ENCODE measurements around the gene FYCO1.

Gene FYCO1

GRCh38 chr3:45896956-45897355, 98.7 kb downstream of the FYCO1 start:
- ChIA-PET CTCF (no interaction called here), POLR2A (interaction anchor here (0.6 kb wide), 1 partner anchor 902 kb away, joined by 3 read pairs; no protein-coding TSS in a partner anchor)
- DNase-seq (ENCODE audit: extremely low spot score), result no peak
- TF ChIP-seq SP1 (IDR thresholded peaks at IDR 0.05), result no peak
- no peak for TF ChIP-seq CTBP1 (IDR thresholded peaks at IDR 0.05; ENCODE audit: borderline replicate concordance)
- no peak for TF ChIP-seq BHLHE40 (IDR thresholded peaks at IDR 0.05; ENCODE audit: borderline replicate concordance)
- no peak for TF ChIP-seq TARDBP (IDR thresholded peaks at IDR 0.05)
- no peak for TF ChIP-seq ARNT (IDR thresholded peaks at IDR 0.05)
- TF ChIP-seq ELF4 (IDR thresholded peaks at IDR 0.05), result no peak
- no peak for TF ChIP-seq L3MBTL2 (conservative IDR thresholded peaks at IDR 0.05)
- TF ChIP-seq PKNOX1 (IDR thresholded peaks at IDR 0.05), result no peak
- no peak for TF ChIP-seq HDGF (IDR thresholded peaks at IDR 0.05; ENCODE audit: borderline replicate concordance)
- TF ChIP-seq FOXA1 (IDR thresholded peaks at IDR 0.05), result no peak
- no peak for TF ChIP-seq FOXM1 (IDR thresholded peaks at IDR 0.05; ENCODE audit: borderline replicate concordance)
- TF ChIP-seq FOXK2 (IDR thresholded peaks at IDR 0.05), result no peak
- no peak for TF ChIP-seq SUZ12 (IDR thresholded peaks at IDR 0.05)
- TF ChIP-seq NFRKB (IDR thresholded peaks at IDR 0.05), result no peak
- TF ChIP-seq LEF1 (IDR thresholded peaks at IDR 0.05; ENCODE audit: borderline replicate concordance), result no peak
- TF ChIP-seq ZNF384 (IDR thresholded peaks at IDR 0.05), result no peak

- TF ChIP-seq TARDBP (IDR thresholded peaks at IDR 0.05) (no peak), PKNOX1 (IDR thresholded peaks at IDR 0.05) (no peak), FOXA1 (IDR thresholded peaks at IDR 0.05) (no peak), FOXK2 (IDR thresholded peaks at IDR 0.05) (no peak), L3MBTL2 (conservative IDR thresholded peaks at IDR 0.05) (no peak), HDGF (IDR thresholded peaks at IDR 0.05; ENCODE audit: borderline replicate concordance) (no peak), ZNF384 (IDR thresholded peaks at IDR 0.05) (no peak), FOXM1 (IDR thresholded peaks at IDR 0.05; ENCODE audit: borderline replicate concordance) (no peak), SP1 (IDR thresholded peaks at IDR 0.05) (no peak), SUZ12 (IDR thresholded peaks at IDR 0.05) (no peak), NFRKB (IDR thresholded peaks at IDR 0.05) (no peak), CTBP1 (IDR thresholded peaks at IDR 0.05; ENCODE audit: borderline replicate concordance) (no peak), LEF1 (IDR thresholded peaks at IDR 0.05; ENCODE audit: borderline replicate concordance) (no peak), ARNT (IDR thresholded peaks at IDR 0.05) (no peak), BHLHE40 (IDR thresholded peaks at IDR 0.05; ENCODE audit: borderline replicate concordance) (no peak), ELF4 (IDR thresholded peaks at IDR 0.05) (no peak)
- ChIA-PET POLR2A (interaction anchor here (0.6 kb wide), 1 partner anchor 901 kb away, joined by 3 read pairs; no protein-coding TSS in a partner anchor), CTCF (no interaction called here)
- no peak for DNase-seq (ENCODE audit: extremely low spot score)
Observed at GRCh38 chr3:45895686-45896468, 99.7 kb downstream of the FYCO1 start.

- no peak for TF ChIP-seq BHLHE40 (IDR thresholded peaks at IDR 0.05; ENCODE audit: borderline replicate concordance)
- no peak for TF ChIP-seq ELF4 (IDR thresholded peaks at IDR 0.05)
- TF ChIP-seq CTBP1 (IDR thresholded peaks at IDR 0.05; ENCODE audit: borderline replicate concordance), result no peak
- no peak for TF ChIP-seq L3MBTL2 (conservative IDR thresholded peaks at IDR 0.05)
- TF ChIP-seq FOXM1 (IDR thresholded peaks at IDR 0.05; ENCODE audit: borderline replicate concordance), result no peak
- no peak for TF ChIP-seq SP1 (IDR thresholded peaks at IDR 0.05)
- TF ChIP-seq FOXA1 (IDR thresholded peaks at IDR 0.05), result no peak
- no peak for TF ChIP-seq ZNF384 (IDR thresholded peaks at IDR 0.05)
- no peak for TF ChIP-seq NFRKB (IDR thresholded peaks at IDR 0.05)
- no peak for TF ChIP-seq PKNOX1 (IDR thresholded peaks at IDR 0.05)
- TF ChIP-seq SUZ12 (IDR thresholded peaks at IDR 0.05), result no peak
- no peak for TF ChIP-seq LEF1 (IDR thresholded peaks at IDR 0.05; ENCODE audit: borderline replicate concordance)
- no peak for TF ChIP-seq TARDBP (IDR thresholded peaks at IDR 0.05)
- no peak for TF ChIP-seq HDGF (IDR thresholded peaks at IDR 0.05; ENCODE audit: borderline replicate concordance)
- CTCF ChIA-PET, result no interaction called here
Observed at GRCh38 chr3:45894015-45894414, 101.6 kb downstream of the FYCO1 start.

GRCh38 chr3:45892161-45892560, 103.5 kb downstream of the FYCO1 start:
- no peak for DNase-seq (ENCODE audit: extremely low spot score)
- POLR2A ChIA-PET, result no interaction called here
- CTCF ChIA-PET, result no interaction called here
- TF ChIP-seq ZNF384 (IDR thresholded peaks at IDR 0.05), result no peak
- no peak for TF ChIP-seq FOXM1 (IDR thresholded peaks at IDR 0.05; ENCODE audit: borderline replicate concordance)
- no peak for TF ChIP-seq BHLHE40 (IDR thresholded peaks at IDR 0.05; ENCODE audit: borderline replicate concordance)
- TF ChIP-seq ARNT (IDR thresholded peaks at IDR 0.05), result no peak
- TF ChIP-seq L3MBTL2 (conservative IDR thresholded peaks at IDR 0.05), result no peak
- no peak for TF ChIP-seq NFRKB (IDR thresholded peaks at IDR 0.05)
- TF ChIP-seq LEF1 (IDR thresholded peaks at IDR 0.05; ENCODE audit: borderline replicate concordance), result no peak
- TF ChIP-seq HDGF (IDR thresholded peaks at IDR 0.05; ENCODE audit: borderline replicate concordance), result no peak
- TF ChIP-seq CTBP1 (IDR thresholded peaks at IDR 0.05; ENCODE audit: borderline replicate concordance), result no peak
- TF ChIP-seq FOXK2 (IDR thresholded peaks at IDR 0.05), result no peak
- no peak for TF ChIP-seq SUZ12 (IDR thresholded peaks at IDR 0.05)
- no peak for TF ChIP-seq ELF4 (IDR thresholded peaks at IDR 0.05)
- no peak for TF ChIP-seq FOXA1 (IDR thresholded peaks at IDR 0.05)
- TF ChIP-seq TARDBP (IDR thresholded peaks at IDR 0.05), result no peak
- no peak for TF ChIP-seq SP1 (IDR thresholded peaks at IDR 0.05)

More at GRCh38 chr3:45894015-45894414, 101.6 kb downstream of the FYCO1 start:
- POLR2A ChIA-PET, result no interaction called here
- DNase-seq (ENCODE audit: extremely low spot score), result no peak

GRCh38 chr3:45890405-45890804, 105.2 kb downstream of the FYCO1 start:
- CTCF ChIA-PET, result no interaction called here
- DNase-seq (ENCODE audit: extremely low spot score), result no peak
- POLR2A ChIA-PET, result no interaction called here
- TF ChIP-seq FOXK2 (IDR thresholded peaks at IDR 0.05) (no peak), TARDBP (IDR thresholded peaks at IDR 0.05) (no peak), HDGF (IDR thresholded peaks at IDR 0.05; ENCODE audit: borderline replicate concordance) (no peak), LEF1 (IDR thresholded peaks at IDR 0.05; ENCODE audit: borderline replicate concordance) (no peak), L3MBTL2 (conservative IDR thresholded peaks at IDR 0.05) (no peak), NFRKB (IDR thresholded peaks at IDR 0.05) (no peak), ZNF384 (IDR thresholded peaks at IDR 0.05) (no peak), ELF4 (IDR thresholded peaks at IDR 0.05) (no peak), CTBP1 (IDR thresholded peaks at IDR 0.05; ENCODE audit: borderline replicate concordance) (no peak), BHLHE40 (IDR thresholded peaks at IDR 0.05; ENCODE audit: borderline replicate concordance) (no peak), FOXA1 (IDR thresholded peaks at IDR 0.05) (no peak)
